Neuronal stem cell (in vitro differentiated cells): Measurements from ENCODE around the gene SPATA16.

ENCODE experiments used
- DNase-seq: peaks from one replicate; pipeline ENCODE4 v3.0.0-alpha.2; 2013; ENCODE audit warnings: low spot score
- H2AFZ ChIP-seq: one replicate; pipeline ENCODE4 v1.6.1; 2013; ENCODE audit warnings: mild to moderate bottlenecking, low read length, inconsistent platforms
- H2AK5ac ChIP-seq: 2 replicates; pipeline ENCODE4 v1.6.1; 2013; ENCODE audit warnings: low read depth, mild to moderate bottlenecking, inconsistent platforms, low read length, moderate library complexity, mixed read lengths
- H2BK120ac ChIP-seq: 2 replicates; pipeline ENCODE4 v1.6.1; 2013; ENCODE audit warnings: low read depth, mild to moderate bottlenecking, inconsistent platforms, low read length, moderate library complexity, mixed read lengths
- H2BK12ac ChIP-seq: one replicate; pipeline ENCODE4 v1.6.1; 2013; ENCODE audit warnings: low read length, inconsistent platforms
- H2BK15ac ChIP-seq: 2 replicates; pipeline ENCODE4 v1.6.1; 2013; ENCODE audit warnings: mild to moderate bottlenecking, low read length, inconsistent platforms, mixed read lengths
- H2BK5ac ChIP-seq: one replicate; pipeline ENCODE4 v1.6.1; 2013; ENCODE audit warnings: inconsistent platforms, mild to moderate bottlenecking, low read length, moderate library complexity
- H3K14ac ChIP-seq: one replicate; pipeline ENCODE4 v1.6.1; 2013; ENCODE audit warnings: low read length, inconsistent platforms
- H3K18ac ChIP-seq: 2 replicates; pipeline ENCODE4 v1.6.1; 2013; ENCODE audit warnings: low read length, inconsistent platforms
- H3K23ac ChIP-seq: 2 replicates; pipeline ENCODE4 v1.6.1; 2013; ENCODE audit warnings: low read depth, mild to moderate bottlenecking, mixed read lengths, low read length, inconsistent platforms; ENCODE audit not compliant: poor library complexity
- H3K27ac ChIP-seq: replicated peaks from 3 replicates; pipeline ENCODE4 v1.5.1; 2013; ENCODE audit warnings: low read length, inconsistent platforms
- H3K27me3 ChIP-seq, 3 experiments: 2 replicates each; pipeline ENCODE4 v1.6.1; 2013; ENCODE audit warnings: low read length in 3 of 3, mild to moderate bottlenecking in 2 of 3, inconsistent platforms in 1 of 3, low read depth in 1 of 3, mixed read lengths in 1 of 3, moderate library complexity in 1 of 3; ENCODE audit not compliant: control insufficient read depth in 3 of 3, insufficient read depth in 3 of 3
- H3K36me3 ChIP-seq, 2 donors: replicated peaks in 1 of 2; 2 replicates each; pipeline ENCODE4 v1.6.1; 2013; ENCODE audit warnings: low read length in 2 of 2; ENCODE audit not compliant: control insufficient read depth in 2 of 2, insufficient read depth in 2 of 2
- H3K4ac ChIP-seq: 2 replicates; pipeline ENCODE4 v1.6.1; 2013; ENCODE audit warnings: inconsistent platforms, mild to moderate bottlenecking, low read length, moderate library complexity
- H3K4me1 ChIP-seq, 2 donors: 1 replicate in 1 of 2; 2 replicates in 1 of 2; pipeline ENCODE4 v1.6.1; 2013; ENCODE audit warnings: low read length in 2 of 2, low read depth in 1 of 2; ENCODE audit not compliant: control insufficient read depth in 2 of 2, insufficient read depth in 1 of 2
- H3K4me2 ChIP-seq: one replicate; pipeline ENCODE4 v1.6.1; 2013; ENCODE audit warnings: mild to moderate bottlenecking, low read length, inconsistent platforms; ENCODE audit not compliant: insufficient read depth, poor library complexity, severe bottlenecking
- H3K4me3 ChIP-seq, 2 donors: 2 replicates each; pipeline ENCODE4 v1.5.1; 2013; ENCODE audit warnings: low read length in 2 of 2, mild to moderate bottlenecking in 2 of 2, inconsistent platforms in 1 of 2, moderate library complexity in 1 of 2
- H3K79me1 ChIP-seq: one replicate; pipeline ENCODE4 v1.6.1; 2013; ENCODE audit warnings: low read depth, mild to moderate bottlenecking, inconsistent platforms, low read length, moderate library complexity
- H3K9ac ChIP-seq: one replicate; pipeline ENCODE4 v1.6.1; 2013; ENCODE audit warnings: mild to moderate bottlenecking, low read depth, low read length, inconsistent platforms; ENCODE audit not compliant: poor library complexity
- H3K9me3 ChIP-seq, 2 donors: replicated peaks in 1 of 2; 2 replicates each; pipeline versions ENCODE3 to v1.6.1; 2013; ENCODE audit warnings: low read length in 2 of 2, mild to moderate bottlenecking in 2 of 2, inconsistent platforms in 1 of 2, low read depth in 1 of 2, mixed read lengths in 1 of 2, moderate library complexity in 1 of 2; ENCODE audit not compliant: control insufficient read depth in 2 of 2, insufficient read depth in 1 of 2
- H4K8ac ChIP-seq: one replicate; pipeline ENCODE4 v1.6.1; 2013; ENCODE audit warnings: low read depth, mild to moderate bottlenecking, inconsistent platforms, low read length, moderate library complexity
- H4K91ac ChIP-seq: one replicate; pipeline ENCODE4 v1.6.1; 2013; ENCODE audit warnings: low read length, low read depth, mild to moderate bottlenecking, inconsistent platforms; ENCODE audit not compliant: poor library complexity
- WGBS, 2 donors: extraction: QIAGEN DNeasy Blood & Tissue Kit; methylation state at CpG; one replicate each; pipeline ENCODE4 v1.1.7; 2013; ENCODE audit warnings: missing lambda C conversion rate in 2 of 2, mixed read lengths in 1 of 2; ENCODE audit not compliant: insufficient read length in 2 of 2, insufficient replicate concordance in 1 of 2; ENCODE audit errors: extremely low coverage in 2 of 2; 5-methylcytosine and 5-hydroxymethylcytosine counted together

The SPATA16 gene

GRCh38 chr3:173028351-173028750, 112.7 kb downstream of the SPATA16 start:
- no peak overlapping the region for H2BK15ac ChIP-seq
- no peak overlapping the region for H3K4me2 ChIP-seq
- H3K9ac ChIP-seq = no peak overlapping the region
- no peak overlapping the region for H3K23ac ChIP-seq
- H2AFZ ChIP-seq = no peak overlapping the region
- no peak overlapping the region for H4K8ac ChIP-seq
- H3K14ac ChIP-seq = no peak overlapping the region
- H2BK120ac ChIP-seq = no peak overlapping the region
- no peaks in the 10 kb centered on the region for H3K27me3 ChIP-seq
- no peaks in the 10 kb centered on the region for H3K4me1 ChIP-seq
- DNase-seq = no peak
- H3K4ac ChIP-seq = no peak overlapping the region
- no peaks in the 10 kb centered on the region for H3K9me3 ChIP-seq
- WGBS, 2 donors = no CpG with 5 or more reads among the region's 3 CpGs
- no peaks in the 10 kb centered on the region for H3K36me3 ChIP-seq
- H3K79me1 ChIP-seq = no peaks in the 10 kb centered on the region
- H3K18ac ChIP-seq = no peak overlapping the region
- H4K91ac ChIP-seq = no peak overlapping the region
- H2BK5ac ChIP-seq = no peak overlapping the region
- H3K27ac ChIP-seq = no peak overlapping the region
- H3K4me3 ChIP-seq = no peak overlapping the region
- H2BK12ac ChIP-seq = no peak overlapping the region
- no peak overlapping the region for H2AK5ac ChIP-seq

GRCh38 chr3:173027429-173027828, 113.6 kb downstream of the SPATA16 start:
- H3K4ac ChIP-seq = no peak overlapping the region
- no peak overlapping the region for H3K4me2 ChIP-seq
- no peak overlapping the region for H3K4me3 ChIP-seq
- no peaks in the 10 kb centered on the region for H3K9me3 ChIP-seq
- no peak overlapping the region for H2AK5ac ChIP-seq
- no peak overlapping the region for H2AFZ ChIP-seq
- H2BK15ac ChIP-seq = no peak overlapping the region
- no peak overlapping the region for H4K91ac ChIP-seq
- DNase-seq = no peak
- no peak overlapping the region for H3K9ac ChIP-seq
- no CpG with 5 or more reads among the region's 1 CpG for WGBS, 2 donors
- no peak overlapping the region for H3K23ac ChIP-seq
- no peaks in the 10 kb centered on the region for H3K27me3 ChIP-seq
- no peak overlapping the region for H3K14ac ChIP-seq
- H3K79me1 ChIP-seq = no peaks in the 10 kb centered on the region
- H3K18ac ChIP-seq = no peak overlapping the region
- no peak overlapping the region for H4K8ac ChIP-seq
- no peak overlapping the region for H2BK5ac ChIP-seq
- H3K36me3 ChIP-seq = no peaks in the 10 kb centered on the region
- no peak overlapping the region for H3K27ac ChIP-seq
- H2BK120ac ChIP-seq = no peak overlapping the region
- H3K4me1 ChIP-seq = no peaks in the 10 kb centered on the region
- H2BK12ac ChIP-seq = no peak overlapping the region

DNA sequence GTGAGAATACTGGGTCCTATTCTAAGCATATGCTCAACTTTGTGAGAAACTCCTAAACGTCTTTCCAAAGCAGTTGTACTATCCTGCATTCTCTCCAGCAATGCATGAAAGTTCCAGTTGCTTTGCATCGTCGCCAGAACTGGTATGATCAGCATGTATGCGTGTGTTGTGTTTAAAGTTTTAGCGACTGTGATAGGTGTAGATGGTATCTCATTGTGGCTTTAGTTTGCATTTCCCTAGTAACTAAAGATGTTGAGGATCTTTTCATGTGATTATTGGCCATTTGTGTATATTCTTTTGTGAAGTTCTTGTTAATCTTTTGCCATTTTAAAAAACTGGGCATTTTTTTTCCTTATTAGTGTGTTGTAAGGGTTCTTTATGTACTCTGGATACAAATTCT, 115.1 kb downstream of the SPATA16 start:
- Histone ChIP-seq H3K4me3 (no peak overlapping the region), H3K79me1 (no peaks in the 10 kb centered on the region), H3K9ac (no peak overlapping the region), H3K4me1 (no peaks in the 10 kb centered on the region), H3K36me3 (no peaks in the 10 kb centered on the region), H3K23ac (no peak overlapping the region), H2AK5ac (no peak overlapping the region), H3K18ac (no peak overlapping the region), H4K91ac (no peak overlapping the region), H3K4me2 (no peak overlapping the region), H2BK120ac (no peak overlapping the region), H3K14ac (no peak overlapping the region), H3K4ac (no peak overlapping the region), H2BK12ac (no peak overlapping the region), H3K27me3 (no peaks in the 10 kb centered on the region), H2BK15ac (no peak overlapping the region), H3K9me3 (no peaks in the 10 kb centered on the region), H2AFZ (peak overlapping the region; percentile 16), H2BK5ac (no peak overlapping the region), H4K8ac (no peak overlapping the region), H3K27ac (no peak overlapping the region)
- no CpG with 5 or more reads among the region's 5 CpGs for WGBS, 2 donors
- DNase-seq = no peak

DNA sequence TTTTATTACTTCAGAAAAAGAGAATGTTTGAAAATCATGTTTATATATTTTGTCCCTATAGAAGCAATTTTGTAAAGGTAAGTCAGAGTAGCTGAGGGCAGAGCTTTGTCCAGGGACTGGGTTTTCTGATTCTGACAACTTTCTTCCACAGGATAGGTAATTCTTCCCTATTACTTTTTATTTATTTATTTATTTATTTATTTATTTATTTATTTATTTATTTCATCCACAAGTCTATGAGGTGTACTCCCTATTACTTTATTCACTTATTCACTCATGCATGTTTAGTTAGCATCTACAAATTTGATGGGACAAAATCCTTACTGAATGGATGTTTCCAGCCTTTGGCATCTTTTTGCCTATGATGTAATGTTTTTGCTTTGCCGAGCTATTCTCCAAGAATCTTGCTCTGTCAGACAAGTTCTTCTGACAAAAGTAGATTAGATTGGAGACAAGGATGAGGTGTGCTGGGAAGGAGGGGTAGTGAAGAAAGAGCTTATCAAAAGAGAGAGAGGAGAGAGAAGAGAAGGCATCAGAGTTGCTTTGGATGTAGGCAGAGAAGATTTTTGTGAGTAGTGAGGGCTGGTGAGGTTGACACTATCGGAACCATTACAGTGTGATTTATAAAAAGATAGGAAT, 119.4 kb downstream of the SPATA16 start:
- DNase-seq = no peak
- Histone ChIP-seq H3K79me1 (no peaks in the 10 kb centered on the region), H3K4me3 (no peak overlapping the region), H3K14ac (no peak overlapping the region), H2BK15ac (no peak overlapping the region), H3K18ac (no peak overlapping the region), H3K4ac (no peak overlapping the region), H3K27ac (no peak overlapping the region), H3K9ac (no peak overlapping the region), H2BK5ac (no peak overlapping the region), H4K8ac (no peak overlapping the region), H2BK12ac (no peak overlapping the region), H4K91ac (no peak overlapping the region), H3K9me3 (no peaks in the 10 kb centered on the region), H3K36me3 (no peaks in the 10 kb centered on the region), H3K4me2 (no peak overlapping the region), H3K27me3 (no peaks in the 10 kb centered on the region), H2AFZ (no peak overlapping the region), H3K4me1 (no peaks in the 10 kb centered on the region), H2BK120ac (no peak overlapping the region), H3K23ac (no peak overlapping the region), H2AK5ac (no peak overlapping the region)
- WGBS, 2 donors = no CpG with 5 or more reads among the region's 2 CpGs
